Measurements from ENCODE around the gene RPL36. TPM values are rescaled to one million over a fixed set of nuclear protein-coding genes. Genes with fewer than 3 reads are reported as not detected.

Gene RPL36
- total and polyA plus RNA-seq, 2 donors (not counting 3 experiments of a cell fraction or from before 2014, with no cell fraction given) = 1,033 to 1,084 TPM

- BruUV-seq (replicated peaks) = no TSS peak
Observed at GRCh38 chr19:5680437-5681368, 9.4 kb upstream of the RPL36 start, which contains the start of the genes HSD11B1L and MICOS13. Gene HSD11B1L, plus strand, starts transcription at chr19:5681027. Its CDS starts 3,806 bp downstream, at chr19:5684833. Gene MICOS13, minus strand, starts transcription at chr19:5680516. Its CDS starts 30 bp downstream, at chr19:5680486.

More at GRCh38 chr19:5680437-5681368, 9.4 kb upstream of the RPL36 start, which contains the start of the genes HSD11B1L and MICOS13:
- H3K9me1 ChIP-seq (replicated peaks; ENCODE audit: control insufficient read depth, extremely low read depth, insufficient read depth, low read length) = no peaks in the 10 kb centered on the region
- intact Hi-C loops (cut with micrococcal nuclease) (loop anchor here (1.0 to 2.0 kb wide), 2 partner anchors 10 to 58 kb away; partner anchors contain the start of genes RPL36, SAFB and SAFB2), dilution Hi-C loops (cut with MboI; ENCODE audit: extremely low pct_ligation_motif_present, low sequenced_read_pairs) (no loop called here)
- peak within 1 kb of the TSS; percentile 91 for H3K9ac ChIP-seq (replicated peaks; ENCODE audit: extremely low read depth, insufficient read depth, low read length)
- H3K27me3 ChIP-seq (ENCODE audit: control insufficient read depth in 2 of 2, insufficient read depth in 2 of 2, low read length in 2 of 2) = no peaks in the 10 kb centered on the region
- peak within 1 kb of the TSS; percentile 83 for H3K27ac ChIP-seq (ENCODE audit: insufficient read depth, low read depth, low read length)
- H3K4me1 ChIP-seq (ENCODE audit: control insufficient read depth, extremely low read depth, insufficient read depth, low read length) = peaks cover 10% of the 10 kb centered on the region
- peaks cover 0 to 5% of the 10 kb centered on the region in 2 experiments for H3K36me3 ChIP-seq (ENCODE audit: control insufficient read depth in 2 of 2, extremely low read depth in 1 of 2, insufficient read depth in 2 of 2, low read length in 2 of 2)
- peak; percentile 99 for FAIRE-seq
- ChIA-PET POLR2A (no interaction called here), CTCF (interaction anchor here (1.0 kb wide), 1 partner anchor 9 kb away, joined by 4 read pairs; the partner anchor contains the start of gene RPL36)
- TF ChIP-seq, protein P1, sequence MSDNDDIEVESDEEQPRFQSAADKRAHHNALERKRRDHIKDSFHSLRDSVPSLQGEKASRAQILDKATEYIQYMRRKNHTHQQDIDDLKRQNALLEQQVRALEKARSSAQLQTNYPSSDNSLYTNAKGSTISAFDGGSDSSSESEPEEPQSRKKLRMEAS (IDR thresholded peaks at IDR 0.05; ENCODE audit: insufficient read depth, insufficient read length) = peak; percentile 98
- TF ChIP-seq, protein P2, sequence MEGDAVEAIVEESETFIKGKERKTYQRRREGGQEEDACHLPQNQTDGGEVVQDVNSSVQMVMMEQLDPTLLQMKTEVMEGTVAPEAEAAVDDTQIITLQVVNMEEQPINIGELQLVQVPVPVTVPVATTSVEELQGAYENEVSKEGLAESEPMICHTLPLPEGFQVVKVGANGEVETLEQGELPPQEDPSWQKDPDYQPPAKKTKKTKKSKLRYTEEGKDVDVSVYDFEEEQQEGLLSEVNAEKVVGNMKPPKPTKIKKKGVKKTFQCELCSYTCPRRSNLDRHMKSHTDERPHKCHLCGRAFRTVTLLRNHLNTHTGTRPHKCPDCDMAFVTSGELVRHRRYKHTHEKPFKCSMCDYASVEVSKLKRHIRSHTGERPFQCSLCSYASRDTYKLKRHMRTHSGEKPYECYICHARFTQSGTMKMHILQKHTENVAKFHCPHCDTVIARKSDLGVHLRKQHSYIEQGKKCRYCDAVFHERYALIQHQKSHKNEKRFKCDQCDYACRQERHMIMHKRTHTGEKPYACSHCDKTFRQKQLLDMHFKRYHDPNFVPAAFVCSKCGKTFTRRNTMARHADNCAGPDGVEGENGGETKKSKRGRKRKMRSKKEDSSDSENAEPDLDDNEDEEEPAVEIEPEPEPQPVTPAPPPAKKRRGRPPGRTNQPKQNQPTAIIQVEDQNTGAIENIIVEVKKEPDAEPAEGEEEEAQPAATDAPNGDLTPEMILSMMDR (IDR thresholded peaks at IDR 0.05; ENCODE audit: extremely low read depth in 1 of 2, insufficient read depth in 1 of 2, low read depth in 1 of 2, low read length in 2 of 2) = no peak
- peak; percentile 84 for TF ChIP-seq POLR2AphosphoS5 (IDR thresholded peaks at IDR 0.05; ENCODE audit: insufficient read depth, low read depth, low read length)
- TF ChIP-seq FOS (IDR thresholded peaks at IDR 0.05; ENCODE audit: borderline replicate concordance, insufficient read depth, low read length) = no peak
- no peak for TF ChIP-seq EZH2 (IDR thresholded peaks at IDR 0.05; ENCODE audit: borderline replicate concordance, low read depth, low read length, severe bottlenecking)
- peak; percentile 88 for TF ChIP-seq POLR2A (IDR thresholded peaks at IDR 0.05; ENCODE audit: low read depth, low read length)
- TF ChIP-seq JUN (IDR thresholded peaks at IDR 0.05; ENCODE audit: borderline replicate concordance, insufficient read depth, insufficient read length, low read depth) = no peak
- no peak for TF ChIP-seq GATA2 (IDR thresholded peaks at IDR 0.05; ENCODE audit: insufficient read depth, insufficient read length, low read depth, low read length)
- peak; percentile 24 for TF ChIP-seq MYC (IDR thresholded peaks at IDR 0.05; ENCODE audit: low read depth, low read length)
- peak; percentile 99 for DNase-seq (ENCODE audit: low read depth, low spot score)
- peak within 1 kb of the TSS; percentile 91 for H3K4me2 ChIP-seq (ENCODE audit: insufficient read depth, low read length)
- peak within 1 kb of the TSS; percentile 82 for H2AFZ ChIP-seq (ENCODE audit: low read depth, low read length)
- H3K9me3 ChIP-seq (replicated peaks; ENCODE audit: control insufficient read depth, insufficient read depth, low read length) = no peaks in the 10 kb centered on the region
- H3K79me2 ChIP-seq (ENCODE audit: control insufficient read depth, insufficient read depth, low read length) = peaks cover 9% of the 10 kb centered on the region
- no peaks in the 10 kb centered on the region for H4K20me1 ChIP-seq (replicated peaks; ENCODE audit: control insufficient read depth, extremely low read depth, insufficient read depth, low read length)
- H3K4me3 ChIP-seq (replicated peaks in 1 of 3; ENCODE audit: insufficient read depth in 1 of 3, low read depth in 1 of 3, low read length in 3 of 3) = peak within 1 kb of the TSS; percentile 65 to 91 (median 90)
